Limb (tissue), 2 donors: Measurements from ENCODE around the gene GCG.

Source experiments
- DNase-seq, 2 donors: peaks; one replicate each; pipeline ENCODE4 v3.0.0-alpha.2; 2016; ENCODE audit errors: extremely low spot score in 2 of 2

GCG gene

GRCh38 chr2:162103443-162104009 is 48.5 kb downstream of the GCG start:
- no peak for DNase-seq

GRCh38 chr2:162100579-162100978 is 51.5 kb downstream of the GCG start:
- DNase-seq: no peak

- DNase-seq: no peak
Observed at GRCh38 chr2:162099836-162100235, 52.2 kb downstream of the GCG start.
